ENCODE measurements around the gene TMPRSS3. TPM values are rescaled to one million over a fixed set of nuclear protein-coding genes. Genes with fewer than 3 reads are reported as not detected.

The TMPRSS3 gene
- total and polyA plus RNA-seq, 2 of the 13 experiments (the other 11 are each of a cell fraction or from before 2014, with no cell fraction given), result 2.8 to 16.9 TPM

GRCh38 chr21:42430521-42430920 lies 34.7 kb upstream of the TMPRSS3 start (continued):
- TF ChIP-seq HNF1A (IDR thresholded peaks at IDR 0.05; ENCODE audit: low read depth) (no peak), HNF1A (CRISPR knock-in tag; IDR thresholded peaks at IDR 0.05; ENCODE audit: borderline replicate concordance) (no peak), FOXP4 (CRISPR knock-in tag; IDR thresholded peaks at IDR 0.05) (no peak), DZIP1 (CRISPR knock-in tag; IDR thresholded peaks at IDR 0.05) (no peak), FOXC1 (CRISPR knock-in tag; IDR thresholded peaks at IDR 0.05; ENCODE audit: borderline replicate concordance) (no peak), MIER3 (CRISPR knock-in tag; IDR thresholded peaks at IDR 0.05; ENCODE audit: borderline replicate concordance) (no peak), ZFAT (CRISPR knock-in tag; conservative IDR thresholded peaks at IDR 0.05) (no peak), ZNF253 (CRISPR knock-in tag; IDR thresholded peaks at IDR 0.05; ENCODE audit: borderline replicate concordance) (no peak), SCMH1 (CRISPR knock-in tag; IDR thresholded peaks at IDR 0.05; ENCODE audit: borderline replicate concordance) (no peak)

All from HepG2 (cell line).